Measurements from ENCODE around the gene HORMAD2.

Gene HORMAD2

GRCh38 chr22:30191040-30191701, 110.9 kb downstream of the HORMAD2 start:
- H3K27ac ChIP-seq = no peak overlapping the region

GRCh38 chr22:30192427-30192826, 112.2 kb downstream of the HORMAD2 start:
- H3K27ac ChIP-seq = no peak overlapping the region
- in situ Hi-C loops (cut with HindIII; ENCODE audit: low pct_ligation_motif_present, low sequenced_read_pairs) = no loop called here

More at GRCh38 chr22:30191040-30191701, 110.9 kb downstream of the HORMAD2 start:
- no peak for DNase-seq
- in situ Hi-C loops (cut with HindIII; ENCODE audit: low pct_ligation_motif_present, low sequenced_read_pairs) = no loop called here
- Histone ChIP-seq H3K4me3 (ENCODE audit: low read depth, low read length) (no peak overlapping the region), H3K36me3 (replicated peaks) (no peaks in the 10 kb centered on the region), H3K27me3 (replicated peaks) (no peaks in the 10 kb centered on the region)
- no peak for TF ChIP-seq CTCF (IDR thresholded peaks at IDR 0.05; ENCODE audit: low read depth, low read length, missing control alignments)

GRCh38 chr22:30193031-30193775, 112.9 kb downstream of the HORMAD2 start:
- DNase-seq = no peak
- peak overlapping the region; percentile 100 for H3K27ac ChIP-seq
- H3K4me3 ChIP-seq (ENCODE audit: low read depth, low read length) = no peak overlapping the region
- H3K36me3 ChIP-seq (replicated peaks) = no peaks in the 10 kb centered on the region
- no peak for TF ChIP-seq CTCF (IDR thresholded peaks at IDR 0.05; ENCODE audit: low read depth, low read length, missing control alignments)
- in situ Hi-C loops (cut with HindIII; ENCODE audit: low pct_ligation_motif_present, low sequenced_read_pairs) = no loop called here
- H3K27me3 ChIP-seq (replicated peaks) = no peaks in the 10 kb centered on the region

More at GRCh38 chr22:30192427-30192826, 112.2 kb downstream of the HORMAD2 start:
- DNase-seq = no peak
- Histone ChIP-seq H3K27me3 (replicated peaks) (no peaks in the 10 kb centered on the region), H3K4me3 (ENCODE audit: low read depth, low read length) (no peak overlapping the region), H3K36me3 (replicated peaks) (no peaks in the 10 kb centered on the region)
- TF ChIP-seq CTCF (IDR thresholded peaks at IDR 0.05; ENCODE audit: low read depth, low read length, missing control alignments) = no peak

- H3K4me3 ChIP-seq (ENCODE audit: low read depth, low read length) = no peak overlapping the region
- TF ChIP-seq CTCF (IDR thresholded peaks at IDR 0.05; ENCODE audit: low read depth, low read length, missing control alignments) = no peak
- in situ Hi-C loops (cut with HindIII; ENCODE audit: low pct_ligation_motif_present, low sequenced_read_pairs) = no loop called here
- peak; percentile 58 for DNase-seq
- no peaks in the 10 kb centered on the region for H3K36me3 ChIP-seq (replicated peaks)
- H3K27ac ChIP-seq = peak overlapping the region; percentile 100
- H3K27me3 ChIP-seq (replicated peaks) = no peaks in the 10 kb centered on the region
Measured at GRCh38 chr22:30195245-30196140, 115.2 kb downstream of the HORMAD2 start.

- H3K36me3 ChIP-seq (replicated peaks) = no peaks in the 10 kb centered on the region
- no peak overlapping the region for H3K4me3 ChIP-seq (ENCODE audit: low read depth, low read length)
- peak overlapping the region; percentile 100 for H3K27ac ChIP-seq
Measured at GRCh38 chr22:30196141-30196879, 116.0 kb downstream of the HORMAD2 start.

More at GRCh38 chr22:30196141-30196879, 116.0 kb downstream of the HORMAD2 start:
- DNase-seq = peak; percentile 100
- in situ Hi-C loops (cut with HindIII; ENCODE audit: low pct_ligation_motif_present, low sequenced_read_pairs) = no loop called here
- TF ChIP-seq CTCF (IDR thresholded peaks at IDR 0.05; ENCODE audit: low read depth, low read length, missing control alignments) = no peak
- H3K27me3 ChIP-seq (replicated peaks) = no peaks in the 10 kb centered on the region

Measured in brain microvascular endothelial cell (primary cell).